Testis (tissue), 2 donors: ENCODE data around the gene ABHD3.

ENCODE experiments used
- CTCF ChIP-seq, 3 experiments: fragments of 450-650 bp in 2 of 3; fragments of 200-600 bp in 1 of 3; sonication (generic) in 1 of 3; IDR thresholded peaks; one replicate each; pipeline ENCODE4 v1.5.1; 2016 to 2019; ENCODE audit warnings: antibody characterized with exemption in 3 of 3, mild to moderate bottlenecking in 2 of 3, moderate library complexity in 1 of 3
- POLR2A ChIP-seq: fragments of 450-650 bp; IDR thresholded peaks from one replicate; pipeline ENCODE4 v1.6.1; 2017; ENCODE audit warnings: antibody characterized with exemption, mild to moderate bottlenecking, moderate library complexity

DNA sequence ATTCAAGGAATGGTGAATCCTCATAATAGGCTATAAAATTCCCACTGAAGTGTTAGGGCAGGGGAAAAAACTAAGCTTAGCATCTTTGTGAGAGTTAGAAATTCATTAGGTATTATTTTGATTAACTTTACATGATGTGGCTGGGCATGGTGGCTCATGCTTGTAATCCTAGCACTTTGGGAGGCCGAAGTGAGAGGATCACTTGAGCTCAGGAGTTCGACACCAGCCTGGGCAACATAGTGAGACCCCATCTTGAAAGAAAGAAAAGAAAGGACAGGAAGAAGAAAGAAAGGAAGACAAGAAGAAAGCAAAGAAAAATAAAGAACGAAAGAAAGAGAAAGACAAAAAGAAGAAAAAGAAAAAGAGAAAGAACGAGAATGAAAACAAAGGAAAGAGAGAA, 52.5 kb downstream of the ABHD3 start:
- TF ChIP-seq CTCF (IDR thresholded peaks at IDR 0.05) (no peak), POLR2A (no peak)
